HG02973 (cell line): ENCODE data around the gene RNASEL.
A peak's percentile ranks its signal among the peaks of the same experiment; 100 is the strongest.

ENCODE experiments used
- ATAC-seq: cut with Tn5 transposase; IDR thresholded peaks from one replicate; pipeline ENCODE4 v1.9.1; 2021; ENCODE audit warnings: moderate library complexity; ENCODE audit not compliant: unreplicated experiment

RNASEL gene

GRCh38 chr1:182601913-182602312 lies 12.9 kb upstream of the RNASEL start:
- no peak for ATAC-seq

DNA sequence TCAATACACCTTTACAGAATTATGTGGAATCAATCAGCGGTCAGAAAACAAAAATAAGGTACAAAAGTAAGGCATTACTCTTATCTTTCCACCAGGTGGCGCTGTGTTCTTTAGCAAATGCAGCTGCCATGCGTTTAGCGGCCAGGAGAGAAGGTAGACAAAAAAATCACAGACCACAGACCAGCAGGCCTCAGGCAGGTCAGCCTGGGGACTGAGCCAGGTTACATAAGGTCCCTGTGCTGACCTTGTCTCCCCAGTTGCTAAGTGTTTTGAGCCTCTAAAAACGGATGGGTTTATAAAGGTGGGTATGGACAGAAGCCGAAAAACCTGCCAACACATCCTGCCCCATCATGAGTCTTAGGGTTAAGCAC lies 12.3 kb upstream of the RNASEL start:
- no peak for ATAC-seq

- no peak for ATAC-seq
Observed at GRCh38 chr1:182600745-182601415, 11.8 kb upstream of the RNASEL start.

DNA sequence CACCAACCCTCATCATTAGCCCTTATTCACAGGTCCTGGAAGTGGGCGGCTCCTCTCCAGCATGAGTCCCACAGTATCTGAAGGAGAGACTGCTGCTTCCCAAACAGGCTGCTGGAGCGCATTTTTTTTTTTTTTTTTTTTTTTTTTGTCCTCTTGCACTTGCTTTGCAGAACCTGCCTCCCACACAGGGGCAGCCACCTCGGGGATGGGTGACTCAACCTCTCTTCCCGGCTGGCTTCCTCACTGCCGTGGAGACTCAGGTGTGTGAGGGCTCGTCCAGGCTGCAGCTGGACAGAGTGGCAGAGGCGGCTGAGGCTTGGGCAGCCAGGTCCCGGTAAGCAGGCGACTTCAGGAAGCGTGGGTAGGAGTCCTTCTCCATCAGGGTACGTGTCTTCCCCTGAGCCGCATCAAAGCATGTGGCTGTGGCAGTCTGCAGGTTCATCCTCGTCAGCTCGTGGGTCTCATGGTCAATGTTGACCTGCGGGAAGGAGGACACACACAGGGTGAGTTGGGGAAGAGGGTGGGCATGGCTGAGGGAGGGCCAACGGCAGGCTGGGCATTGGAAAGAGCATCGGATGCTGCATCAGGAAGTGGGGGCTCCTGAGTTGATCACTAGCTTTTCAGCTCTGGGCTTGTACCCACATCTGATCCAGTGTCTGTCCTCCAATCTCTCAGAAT lies 11.1 kb upstream of the RNASEL start:
- ATAC-seq, result no peak

DNA sequence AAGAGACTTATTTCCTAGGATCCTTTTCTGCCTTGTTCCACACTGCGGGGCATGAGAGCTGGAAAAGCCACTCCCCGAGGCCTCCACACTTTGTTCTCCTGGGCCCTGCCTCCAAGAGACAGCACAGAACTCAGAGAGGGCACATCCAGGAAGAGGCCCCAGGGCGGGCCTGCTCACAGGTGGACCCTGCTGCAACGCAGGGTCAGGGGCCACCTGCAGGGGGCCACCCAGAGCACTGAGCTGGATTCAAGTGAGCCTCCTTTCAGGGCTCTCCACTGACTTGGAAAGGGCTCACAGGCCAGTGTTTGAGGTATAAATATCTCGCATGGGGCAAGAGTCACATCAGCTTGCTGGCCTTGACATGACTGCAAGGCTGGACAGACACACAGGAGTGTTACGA lies 10.3 kb upstream of the RNASEL start:
- no peak for ATAC-seq

DNA sequence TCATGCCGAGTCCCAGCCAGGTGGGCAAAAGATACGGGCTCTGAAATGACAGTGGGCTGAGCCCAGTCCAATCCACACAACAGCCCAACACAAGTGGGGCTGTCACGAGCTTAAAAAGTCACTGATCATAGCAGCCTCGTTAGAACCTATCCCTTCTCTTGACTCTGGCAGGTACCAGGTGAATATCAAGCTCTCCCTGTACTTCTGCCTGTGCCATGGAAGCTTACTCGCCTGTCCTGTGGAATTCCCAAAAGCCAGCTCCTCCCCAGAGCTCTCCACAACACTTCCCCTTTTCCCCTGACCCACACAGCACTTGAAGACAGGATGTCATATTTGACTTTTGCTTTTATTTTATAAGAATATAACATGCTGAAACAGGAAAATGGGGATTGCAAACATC lies 9.2 kb upstream of the RNASEL start:
- ATAC-seq, result no peak

DNA sequence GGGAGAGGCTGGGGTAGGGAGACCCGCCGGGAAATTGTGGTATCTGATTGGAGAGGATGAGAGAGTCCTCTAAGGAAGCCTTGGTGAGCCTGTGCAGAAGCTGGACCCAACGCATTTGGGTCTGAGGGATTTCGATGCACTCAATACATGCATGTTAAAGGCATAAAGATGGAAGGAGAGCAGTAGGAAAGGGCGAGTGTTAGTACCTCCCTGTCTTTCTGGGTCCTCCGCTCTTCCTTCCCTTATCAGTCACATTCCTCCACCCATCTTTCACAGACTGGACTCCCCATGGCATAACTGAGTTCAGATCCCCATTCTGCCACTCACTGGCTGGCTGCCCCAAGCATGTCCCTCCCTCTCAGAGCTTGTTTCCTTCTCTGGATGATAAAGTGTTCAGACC lies 7.9 kb upstream of the RNASEL start:
- no peak for ATAC-seq

GRCh38 chr1:182595641-182596240 lies 6.7 kb upstream of the RNASEL start:
- ATAC-seq, result no peak

DNA sequence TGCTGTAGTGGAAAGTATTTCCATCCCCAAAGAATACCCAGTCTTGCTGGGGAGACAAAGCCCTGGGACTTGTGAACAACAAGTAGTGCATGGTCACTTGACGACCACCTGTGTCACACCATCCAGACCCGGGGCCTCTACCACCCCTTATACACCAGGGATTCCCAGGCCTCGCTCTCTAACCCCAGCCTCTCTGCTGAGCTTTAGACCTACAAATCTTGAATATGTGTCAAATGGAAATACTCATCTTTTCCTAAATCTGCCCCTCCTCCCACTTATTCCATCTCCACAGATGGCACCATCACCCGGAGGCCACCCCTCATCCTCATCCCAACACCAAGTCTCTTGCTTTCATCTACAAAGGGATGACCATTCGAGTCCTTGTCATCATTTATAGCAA lies 875 bp upstream of the RNASEL start:
- ATAC-seq, result no peak

DNA sequence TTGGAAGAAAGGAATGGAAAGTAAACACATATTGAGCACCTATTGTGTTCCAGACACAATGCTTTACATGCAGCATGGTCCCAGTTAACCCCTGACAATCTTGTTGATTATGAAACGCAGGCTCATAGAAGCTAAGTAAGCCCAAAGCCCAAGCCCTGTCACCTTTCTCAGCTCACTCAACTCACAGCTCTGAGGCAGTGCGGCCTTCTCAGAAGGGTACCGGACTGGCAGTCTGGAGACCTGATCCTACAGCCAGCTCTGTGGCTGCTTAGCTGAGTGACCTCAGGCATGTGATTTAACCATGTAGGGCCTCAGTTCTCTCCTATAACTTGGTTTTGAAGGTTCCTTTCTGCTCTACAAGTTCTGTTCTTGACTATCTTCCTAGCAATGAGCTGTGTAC lies 464 bp upstream of the RNASEL start:
- ATAC-seq, result no peak

DNA sequence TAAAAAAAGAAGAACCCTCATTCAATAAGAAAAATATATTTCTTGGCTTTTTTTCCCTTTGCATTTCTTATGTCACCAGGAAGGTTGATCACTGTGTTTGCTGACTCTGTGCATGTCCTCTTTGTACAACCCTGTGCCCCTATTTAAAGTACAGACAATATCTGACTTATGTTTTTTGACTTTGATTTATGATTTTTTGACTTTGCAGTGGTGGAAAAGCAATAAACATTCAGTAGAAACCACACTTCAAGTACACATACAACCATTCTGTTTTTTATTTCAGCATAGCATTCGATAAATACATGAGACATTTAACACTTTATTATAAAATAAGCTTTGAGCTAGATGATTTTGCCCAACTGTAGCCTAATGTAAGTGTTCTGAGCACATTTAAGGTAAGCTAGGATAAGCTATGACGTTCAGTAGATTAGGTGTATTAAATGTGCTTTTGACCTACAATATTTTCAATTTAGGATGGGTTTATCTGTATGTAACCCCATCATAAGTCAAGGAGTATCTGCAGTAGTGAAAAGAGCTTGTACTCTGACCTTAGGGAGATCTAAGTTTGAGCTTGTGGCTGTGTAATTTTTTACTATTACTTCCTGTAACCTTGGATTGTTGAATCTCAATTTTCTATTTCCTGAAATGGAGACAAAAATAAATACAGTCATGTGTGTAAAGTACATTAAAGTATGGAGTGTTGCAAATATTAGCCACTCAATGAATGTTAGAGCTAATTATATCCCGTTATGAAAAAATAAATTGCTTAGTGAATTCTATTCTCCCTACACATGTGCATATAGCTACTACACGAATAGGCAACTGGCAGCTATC lies 1.2 kb downstream of the RNASEL start:
- no peak for ATAC-seq

DNA sequence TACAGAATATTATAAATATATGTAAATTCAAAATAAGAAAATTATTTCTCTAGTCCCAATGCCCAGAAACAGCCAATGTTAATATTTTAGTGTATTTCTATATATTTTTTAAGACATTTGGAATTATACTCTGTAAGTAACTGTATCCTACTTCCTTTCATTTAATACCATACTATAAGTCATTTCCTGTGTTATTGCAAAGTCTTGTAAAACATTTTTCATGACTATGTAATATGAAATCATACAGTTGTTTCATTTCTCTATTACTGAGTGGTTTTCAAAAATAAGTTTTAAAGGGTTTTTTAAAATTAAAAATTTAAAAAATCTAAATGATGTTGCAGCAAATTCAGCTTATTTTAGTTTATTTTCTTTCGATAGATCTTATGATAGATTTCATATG lies 2.0 kb downstream of the RNASEL start:
- no peak for ATAC-seq

- no peak for ATAC-seq
Observed at GRCh38 chr1:182586380-182586779, 2.7 kb downstream of the RNASEL start.

- ATAC-seq, result no peak
Observed at GRCh38 chr1:182584746-182585145, 4.3 kb downstream of the RNASEL start.

- ATAC-seq, result no peak
Observed at GRCh38 chr1:182580736-182581135, 8.3 kb downstream of the RNASEL start.

DNA sequence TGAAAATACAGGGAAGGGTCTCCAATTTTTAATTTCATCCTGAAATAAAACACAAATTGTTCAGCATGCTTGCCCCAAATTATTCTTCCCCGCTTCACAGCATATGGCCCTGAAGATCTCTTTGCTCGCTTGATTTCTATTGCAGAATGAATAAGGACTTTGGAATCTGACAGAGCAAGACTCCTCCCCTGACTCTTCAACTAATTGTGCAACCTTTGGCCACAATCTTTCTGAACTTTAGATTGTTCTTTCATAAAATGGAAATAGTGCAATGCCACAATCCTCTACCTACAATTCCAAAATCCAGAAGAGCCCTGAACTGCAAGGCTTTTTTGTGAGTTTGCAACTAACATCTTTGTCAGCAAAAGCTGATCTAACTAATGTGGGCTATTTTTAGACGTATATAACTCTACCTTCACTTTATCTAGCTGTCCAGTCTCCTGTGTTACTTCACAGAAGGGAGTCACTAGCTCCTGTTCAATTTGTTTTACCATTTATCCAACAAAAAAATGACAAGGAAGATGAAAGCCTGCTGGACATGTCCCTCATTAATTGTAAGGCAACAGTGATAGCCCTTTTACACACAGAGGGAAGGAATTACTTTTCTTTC lies 13.4 kb downstream of the RNASEL start:
- no peak for ATAC-seq

- no peak for ATAC-seq
Observed at GRCh38 chr1:182574156-182574555, 14.9 kb downstream of the RNASEL start.

DNA sequence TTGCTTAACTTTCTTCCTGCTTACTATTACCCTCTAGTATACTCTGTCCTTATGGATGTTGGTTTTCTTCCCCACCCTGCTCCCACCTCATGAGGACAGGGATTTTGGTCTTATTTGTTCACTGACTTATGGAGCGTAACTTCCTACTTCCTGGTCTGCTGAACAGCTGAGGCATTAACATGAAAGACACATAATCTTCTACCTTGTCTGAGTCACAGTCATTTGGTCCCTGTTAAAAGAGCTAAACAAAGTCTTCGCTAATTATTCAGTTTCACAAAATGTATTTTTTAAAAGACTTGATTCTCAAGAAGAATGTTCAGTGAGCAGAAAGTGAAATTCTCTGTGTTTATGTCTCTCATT lies 18.5 kb downstream of the RNASEL start:
- ATAC-seq, result no peak

- no peak for ATAC-seq
Observed at GRCh38 chr1:182569939-182570610, 19.0 kb downstream of the RNASEL start.

GRCh38 chr1:182568647-182569284 lies 20.3 kb downstream of the RNASEL start:
- ATAC-seq, result peak; percentile 47
